Measurements from ENCODE around the gene UAP1L1. TPM values are rescaled to one million over a fixed set of nuclear protein-coding genes. Genes with fewer than 3 reads are reported as not detected.
A peak's percentile ranks its signal among the peaks of the same experiment; 100 is the strongest.

UAP1L1 gene
- total and polyA plus RNA-seq, 2 of the 8 experiments (the other 6 are each of a cell fraction or from before 2014, with no cell fraction given): 2.0 to 5.4 TPM

GRCh38 chr9:137070201-137070905, 7.0 kb upstream of the UAP1L1 start, which contains the start of gene SAPCD2 (continued):
- TF ChIP-seq EZH2 (IDR thresholded peaks at IDR 0.05; ENCODE audit: low read depth, low read length, severe bottlenecking) (no peak), RAD21 (IDR thresholded peaks at IDR 0.05 in 1 of 2, conservative IDR thresholded peaks at IDR 0.05 in 1 of 2; ENCODE audit: low read depth in 2 of 2, low read length in 2 of 2) (no peak), POLR2AphosphoS5 (IDR thresholded peaks at IDR 0.05; ENCODE audit: low read depth, low read length) (no peak), GABPA (IDR thresholded peaks at IDR 0.05; ENCODE audit: borderline replicate concordance, insufficient read depth, low read length) (no peak), YY1 (IDR thresholded peaks at IDR 0.05; ENCODE audit: low read depth, low read length) (0 out of 2 replicates have a peak, but pooled peaks have one; percentile 7), EGR1 (IDR thresholded peaks at IDR 0.05; ENCODE audit: borderline replicate concordance, low read depth, low read length) (no peak), JUN (IDR thresholded peaks at IDR 0.05; ENCODE audit: low read depth, low read length) (no peak), RBBP5 (IDR thresholded peaks at IDR 0.05; ENCODE audit: borderline replicate concordance, low read depth, low read length) (peak; percentile 21; the same call in 1 of the 2 replicates), TAF1 (IDR thresholded peaks at IDR 0.05; ENCODE audit: low read depth, low read length) (no peak; the same call in 1 of the 2 replicates), KDM4A (IDR thresholded peaks at IDR 0.05; ENCODE audit: low read depth, low read length, severe bottlenecking) (peak; percentile 85), ASH2L (IDR thresholded peaks at IDR 0.05; ENCODE audit: low read length) (no peak), CHD2 (IDR thresholded peaks at IDR 0.05; ENCODE audit: low read length) (no peak), CREB1 (IDR thresholded peaks at IDR 0.05) (no peak), RXRA (IDR thresholded peaks at IDR 0.05; ENCODE audit: insufficient read depth, low read depth, low read length) (no peak), CBX8 (IDR thresholded peaks at IDR 0.05; ENCODE audit: borderline replicate concordance, low read depth, low read length) (no peak), TCF12 (IDR thresholded peaks at IDR 0.05; ENCODE audit: low read depth, low read length) (no peak), E2F6 (IDR thresholded peaks at IDR 0.05) (peak; percentile 57), SP4 (IDR thresholded peaks at IDR 0.05; ENCODE audit: low read length) (no peak), HDAC6 (IDR thresholded peaks at IDR 0.05; ENCODE audit: low read depth, low read length) (no peak), SIX5 (IDR thresholded peaks at IDR 0.05; ENCODE audit: low read depth, low read length) (no peak), MAX (IDR thresholded peaks at IDR 0.05) (peak; percentile 65), BRCA1 (IDR thresholded peaks at IDR 0.05; ENCODE audit: low read depth, low read length) (no peak), HDAC2 (IDR thresholded peaks at IDR 0.05; ENCODE audit: borderline replicate concordance in 1 of 2, low read depth in 2 of 2, low read length in 2 of 2) (peak in 1 of 2 experiments; percentile 22; a peak in 1 of 4 replicates), SP1 (IDR thresholded peaks at IDR 0.05; ENCODE audit: low read depth, low read length) (peak; percentile 66; the same call in 1 of the 2 replicates), POU5F1 (IDR thresholded peaks at IDR 0.05; ENCODE audit: low read depth, low read length) (no peak)
